HepG2 (cell line): ENCODE results near the gene PAGE2B. TPM values are rescaled to one million over a fixed set of nuclear protein-coding genes. Genes with fewer than 3 reads are reported as not detected.

Source experiments
- ATAC-seq: fragments of 200-7000 bp; cut with Tn5 transposase; 3 replicates; pipeline ENCODE4 v1.9.1; 2020; ENCODE audit warnings: mild to moderate bottlenecking, moderate library complexity
- BruUV-seq: library from RNA; stranded (reverse); fragments of 400-500 nt; replicated peaks from 2 replicates; lab custom pipeline; 2021; lab: Mats Ljungman, UMichigan
- CTCF ChIA-PET: fragments of 300-600 bp; formaldehyde crosslinking; extraction: SDS; loops from one replicate; lab custom pipeline; 2021; ENCODE audit warnings: low total read pairs, inconsistent platforms, low intra/inter-chr PET ratio; lab: Yijun Ruan, JAX
- POLR2A ChIA-PET: fragments of 350-600 bp; sonication (Branson Sonifier 250); formaldehyde crosslinking; loops from one replicate; lab custom pipeline; 2020; ENCODE audit warnings: antibody characterized with exemption, inconsistent platforms; lab: Yijun Ruan, JAX
- DNase-seq: peaks from one replicate; pipeline ENCODE4 v3.0.0-alpha.2; 2015; ENCODE audit warnings: low spot score
- FAIRE-seq: peaks from 3 replicates; lab custom pipeline; 2011; peaks lifted over from hg19 to GRCh38; lab: Jason Lieb, UNC
- H2AFZ ChIP-seq: one replicate; pipeline ENCODE4 v1.6.1; 2011; ENCODE audit warnings: low read length, inconsistent platforms
- H3K27ac ChIP-seq: fragments of 300-600 bp; 3 replicates; pipeline ENCODE4 v1.8.0; 2011; ENCODE audit warnings: mixed run types, mild to moderate bottlenecking, mixed read lengths, low read length, inconsistent platforms; ENCODE audit not compliant: insufficient read depth; ENCODE audit errors: extremely low read length
- H3K27me3 ChIP-seq, 2 experiments: fragments of 200-600 bp in 1 of 2; 2 replicates in 1 of 2; 3 replicates in 1 of 2; pipeline versions ENCODE4 v1.6.0 to v1.8.0; 2011; ENCODE audit warnings: low read length in 2 of 2, mild to moderate bottlenecking in 2 of 2, moderate library complexity in 2 of 2, inconsistent platforms in 1 of 2; ENCODE audit not compliant: insufficient read depth in 2 of 2, control insufficient read depth in 1 of 2
- H3K36me3 ChIP-seq, 2 experiments: fragments of 200-600 bp in 1 of 2; replicated peaks in 1 of 2; 2 replicates in 1 of 2; 3 replicates in 1 of 2; pipeline versions ENCODE4 v1.5.1 to v1.8.0; 2011; ENCODE audit warnings: low read length in 2 of 2, inconsistent platforms in 1 of 2; ENCODE audit not compliant: insufficient read depth in 2 of 2, control insufficient read depth in 1 of 2
- H3K4me1 ChIP-seq: 2 replicates; pipeline ENCODE4 v1.5.1; 2012; ENCODE audit warnings: low read length, inconsistent platforms; ENCODE audit not compliant: insufficient read depth
- H3K4me2 ChIP-seq: 2 replicates; pipeline ENCODE4 v1.6.0; 2011; ENCODE audit warnings: low read depth, low read length, inconsistent platforms
- H3K4me3 ChIP-seq, 3 experiments: fragments of 200-600 bp in 1 of 3; sonication (generic), shearing (Covaris generic) in 1 of 3; replicated peaks in 1 of 3; 2 replicates each; pipeline ENCODE4 v1.5.1; 2011 to 2016; ENCODE audit warnings: low read length in 3 of 3, inconsistent platforms in 2 of 3, low read depth in 2 of 3, mild to moderate bottlenecking in 2 of 3, control low read depth in 1 of 3, mixed read lengths in 1 of 3; ENCODE audit not compliant: insufficient read depth in 1 of 3
- H3K79me2 ChIP-seq: one replicate; pipeline ENCODE4 v1.6.1; 2011; ENCODE audit warnings: low read length, inconsistent platforms; ENCODE audit not compliant: insufficient read depth
- H3K9ac ChIP-seq: 2 replicates; pipeline ENCODE4 v1.6.0; 2011; ENCODE audit warnings: mild to moderate bottlenecking, low read depth, low read length, inconsistent platforms; ENCODE audit not compliant: insufficient read depth
- H3K9me3 ChIP-seq: 2 replicates; pipeline ENCODE4 v1.5.1; 2012; ENCODE audit warnings: mild to moderate bottlenecking, low read length
- H4K20me1 ChIP-seq: 2 replicates; pipeline ENCODE4 v1.6.0; 2011; ENCODE audit warnings: inconsistent platforms, mild to moderate bottlenecking, low read length, moderate library complexity; ENCODE audit not compliant: insufficient read depth
- HIVEP1 ChIP-seq: sonication (generic); formaldehyde crosslinking; IDR thresholded peaks from 2 replicates; pipeline ENCODE4 v1.4.0; 2020; ENCODE audit warnings: mild to moderate bottlenecking, missing genetic modification reagents
- NR2F2 ChIP-seq: IDR thresholded peaks from 2 replicates; pipeline ENCODE4 v1.6.1; 2012; ENCODE audit warnings: low read depth, inconsistent platforms, borderline replicate concordance
- RAD21 ChIP-seq: fragments of 450-650 bp; formaldehyde crosslinking; IDR thresholded peaks from 2 replicates; pipeline ENCODE4 v1.5.0; 2020; ENCODE audit warnings: mild to moderate bottlenecking
- ZKSCAN1 ChIP-seq: fragments of 150-350 bp; IDR thresholded peaks from 2 replicates; pipeline ENCODE4 v1.6.1; 2014; ENCODE audit warnings: low read length
- ZNF142 ChIP-seq: sonication (generic); formaldehyde crosslinking; IDR thresholded peaks from 2 replicates; pipeline ENCODE4 v1.4.0; 2020; ENCODE audit warnings: missing genetic modification reagents
- ZNF446 ChIP-seq: sonication (generic); formaldehyde crosslinking; IDR thresholded peaks from 2 replicates; pipeline ENCODE4 v1.5.0; 2020; ENCODE audit warnings: mild to moderate bottlenecking, missing genetic modification reagents
- ZNF605 ChIP-seq: sonication (generic); formaldehyde crosslinking; IDR thresholded peaks from 2 replicates; pipeline ENCODE4 v1.8.0; 2022; ENCODE audit warnings: mild to moderate bottlenecking, missing genetic modification reagents
- ZNF883 ChIP-seq: sonication (generic); formaldehyde crosslinking; IDR thresholded peaks from 2 replicates; pipeline ENCODE4 v1.5.1; 2020; ENCODE audit warnings: mild to moderate bottlenecking, missing genetic modification reagents; ENCODE audit errors: not compliant biosample characterization
- WGBS: methylation state at CpG from one replicate; pipeline ENCODE4 v1.1.6; 2017; ENCODE audit warnings: low lambda C conversion rate; 5-methylcytosine and 5-hydroxymethylcytosine counted together
- in situ Hi-C: cut with HindIII; loops from 2 replicates; pipeline ENCODE4 v1.10.0; 2017; ENCODE audit warnings: low pct_unique_long_range_greater_than_20kb; ENCODE audit not compliant: extremely low pct_ligation_motif_present
- intact Hi-C: fragments of 100-400 bp; cut with micrococcal nuclease; formaldehyde crosslinking; loops from one replicate; pipeline ENCODE4 v1.10.0; 2022; ENCODE audit not compliant: unreplicated experiment
- polyA plus RNA-seq, 8 experiments: library from polyadenylated mRNA; depleted of rRNA in 3 of 8; stranded (reverse) in 7 of 8; unstranded in 1 of 8; fragments of >200 nt; fragmentation: Illumina TruSeq in 4 of 8; extraction: Trizol in 4 of 8; gene quantifications; 2 replicates each; pipeline versions ENCODE4 v1.2.1 to v1.2.3, GENCODE V29; 2011 to 2016; ENCODE audit warnings: low read depth in 4 of 8, missing spikeins in 1 of 8, mixed read lengths in 1 of 8; ENCODE audit not compliant: insufficient read depth in 1 of 8
- total RNA-seq, 5 experiments: library from RNA; depleted of rRNA; stranded (reverse); fragments of >200 nt; fragmentation: Illumina TruSeq; extraction: Trizol; gene quantifications; 2 replicates each; pipeline ENCODE4 v1.2.3, GENCODE V29; 2016; ENCODE audit warnings: low read depth in 1 of 5
- TF ChIP-seq, protein P1 (sequence below): IDR thresholded peaks from 2 replicates; pipeline ENCODE4 v1.6.1; 2016
- TF ChIP-seq, protein P2 (sequence below): sonication (generic); formaldehyde crosslinking; IDR thresholded peaks from 2 replicates; pipeline ENCODE4; 2020; ENCODE audit warnings: missing genetic modification reagents, mild to moderate bottlenecking, borderline replicate concordance

The PAGE2B gene
- total and polyA plus RNA-seq, 2 of the 13 experiments (the other 11 are each of a cell fraction or from before 2014, with no cell fraction given) = 0.57 TPM; not detected in 1

DNA sequence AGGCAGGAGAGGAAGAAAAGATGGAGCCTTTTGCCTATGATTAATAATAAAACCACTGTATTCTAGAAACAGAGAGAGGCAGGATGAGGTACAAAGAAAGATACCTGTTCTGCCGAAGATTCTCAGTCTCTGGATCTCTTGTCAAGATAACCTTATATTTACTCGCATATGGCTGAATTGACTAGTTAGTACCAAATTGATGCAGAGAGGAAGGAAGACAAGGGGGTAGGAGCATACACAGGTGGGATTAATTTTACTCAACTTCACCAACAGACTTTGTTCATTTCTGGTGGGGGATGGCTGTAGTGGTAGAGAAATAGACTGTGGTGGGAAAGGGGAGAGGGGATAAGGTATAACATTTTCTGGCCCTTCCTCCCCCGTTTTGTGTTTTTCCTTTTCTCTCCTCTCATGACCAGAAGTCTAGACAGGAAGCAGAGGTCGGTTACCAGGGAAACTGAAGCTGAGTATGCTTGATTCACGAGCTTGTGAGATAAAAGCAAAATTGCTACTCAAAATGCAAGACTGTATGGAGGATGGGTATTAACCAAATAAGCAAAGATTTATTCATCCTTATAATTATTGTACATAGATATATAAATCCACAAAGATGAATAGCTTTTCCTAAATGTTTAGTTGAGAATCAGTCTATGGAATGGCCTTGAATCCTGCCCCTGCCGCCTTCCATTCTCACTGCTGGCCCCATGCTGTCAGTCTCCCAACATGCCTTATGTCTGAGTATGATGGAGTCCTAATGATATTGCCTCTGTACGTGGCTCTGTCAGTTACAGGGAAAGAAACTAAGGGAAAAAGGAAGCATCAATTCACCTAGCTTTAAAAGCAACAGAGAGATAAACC lies 17.8 kb upstream of the PAGE2B start:
- intact Hi-C loops (loop anchor here (5.0 kb wide), 1 partner anchor 230 kb away; no protein-coding TSS in a partner anchor), in situ Hi-C loops (no loop called here)
- no peak overlapping the region for H3K9ac ChIP-seq
- FAIRE-seq (no peak), DNase-seq (no peak), ATAC-seq (no peak)
- H3K4me1 ChIP-seq = no peaks in the 10 kb centered on the region
- H3K79me2 ChIP-seq = no peaks in the 10 kb centered on the region
- H3K9me3 ChIP-seq = no peaks in the 10 kb centered on the region
- H3K27me3 ChIP-seq = no peaks in the 10 kb centered on the region
- CTCF ChIA-PET = interaction anchor here (1.2 to 1.8 kb wide), 2 partner anchors 166 to 231 kb away, joined by 6 to 17 read pairs; no protein-coding TSS in a partner anchor
- POLR2A ChIA-PET = interaction anchor here (1.0 kb wide), 1 partner anchor 417 kb away, joined by 4 read pairs; no protein-coding TSS in a partner anchor
- H2AFZ ChIP-seq = no peak overlapping the region
- H3K36me3 ChIP-seq = no peaks in the 10 kb centered on the region
- 33% methylated on average over 7 of the region's 7 CpGs for WGBS
- H3K4me3 ChIP-seq = no peak overlapping the region
- H4K20me1 ChIP-seq = no peaks in the 10 kb centered on the region
- no TSS peak for BruUV-seq
- H3K4me2 ChIP-seq = no peak overlapping the region
- TF ChIP-seq ZNF605 (no peak), HIVEP1 (CRISPR knock-in tag) (no peak), RAD21 (no peak), ZNF446 (CRISPR knock-in tag) (no peak), ZNF142 (CRISPR knock-in tag) (no peak), ZNF883 (CRISPR knock-in tag) (no peak), NR2F2 (no peak), ZKSCAN1 (no peak)
- TF ChIP-seq, protein P1, sequence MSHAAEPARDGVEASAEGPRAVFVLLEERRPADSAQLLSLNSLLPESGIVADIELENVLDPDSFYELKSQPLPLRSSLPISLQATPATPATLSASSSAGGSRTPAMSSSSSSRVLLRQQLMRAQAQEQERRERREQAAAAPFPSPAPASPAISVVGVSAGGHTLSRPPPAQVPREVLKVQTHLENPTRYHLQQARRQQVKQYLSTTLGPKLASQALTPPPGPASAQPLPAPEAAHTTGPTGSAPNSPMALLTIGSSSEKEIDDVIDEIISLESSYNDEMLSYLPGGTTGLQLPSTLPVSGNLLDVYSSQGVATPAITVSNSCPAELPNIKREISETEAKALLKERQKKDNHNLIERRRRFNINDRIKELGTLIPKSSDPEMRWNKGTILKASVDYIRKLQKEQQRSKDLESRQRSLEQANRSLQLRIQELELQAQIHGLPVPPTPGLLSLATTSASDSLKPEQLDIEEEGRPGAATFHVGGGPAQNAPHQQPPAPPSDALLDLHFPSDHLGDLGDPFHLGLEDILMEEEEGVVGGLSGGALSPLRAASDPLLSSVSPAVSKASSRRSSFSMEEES (CRISPR knock-in tag) = no peak
- TF ChIP-seq, protein P2, sequence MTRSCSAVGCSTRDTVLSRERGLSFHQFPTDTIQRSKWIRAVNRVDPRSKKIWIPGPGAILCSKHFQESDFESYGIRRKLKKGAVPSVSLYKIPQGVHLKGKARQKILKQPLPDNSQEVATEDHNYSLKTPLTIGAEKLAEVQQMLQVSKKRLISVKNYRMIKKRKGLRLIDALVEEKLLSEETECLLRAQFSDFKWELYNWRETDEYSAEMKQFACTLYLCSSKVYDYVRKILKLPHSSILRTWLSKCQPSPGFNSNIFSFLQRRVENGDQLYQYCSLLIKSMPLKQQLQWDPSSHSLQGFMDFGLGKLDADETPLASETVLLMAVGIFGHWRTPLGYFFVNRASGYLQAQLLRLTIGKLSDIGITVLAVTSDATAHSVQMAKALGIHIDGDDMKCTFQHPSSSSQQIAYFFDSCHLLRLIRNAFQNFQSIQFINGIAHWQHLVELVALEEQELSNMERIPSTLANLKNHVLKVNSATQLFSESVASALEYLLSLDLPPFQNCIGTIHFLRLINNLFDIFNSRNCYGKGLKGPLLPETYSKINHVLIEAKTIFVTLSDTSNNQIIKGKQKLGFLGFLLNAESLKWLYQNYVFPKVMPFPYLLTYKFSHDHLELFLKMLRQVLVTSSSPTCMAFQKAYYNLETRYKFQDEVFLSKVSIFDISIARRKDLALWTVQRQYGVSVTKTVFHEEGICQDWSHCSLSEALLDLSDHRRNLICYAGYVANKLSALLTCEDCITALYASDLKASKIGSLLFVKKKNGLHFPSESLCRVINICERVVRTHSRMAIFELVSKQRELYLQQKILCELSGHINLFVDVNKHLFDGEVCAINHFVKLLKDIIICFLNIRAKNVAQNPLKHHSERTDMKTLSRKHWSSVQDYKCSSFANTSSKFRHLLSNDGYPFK (CRISPR knock-in tag) = no peak
- no peak overlapping the region for H3K27ac ChIP-seq
